GM12878 (cell line): ENCODE measurements around the gene OSBPL2.

ENCODE experiments used
- CTCF ChIP-seq, 3 experiments: IDR thresholded peaks in 2 of 3; conservative IDR thresholded peaks in 1 of 3; 2 replicates each; pipeline ENCODE4 v1.5.1; 2011; ENCODE audit warnings: low read depth in 3 of 3, low read length in 3 of 3, mild to moderate bottlenecking in 3 of 3, control low read depth in 2 of 3, moderate library complexity in 2 of 3, inconsistent platforms in 1 of 3, mixed read lengths in 1 of 3; ENCODE audit not compliant: control insufficient read depth in 2 of 3, insufficient read depth in 1 of 3; ENCODE audit errors: extremely low read depth in 1 of 3
- EP300 ChIP-seq, 2 experiments: fragments of 150-350 bp in 1 of 2; IDR thresholded peaks; 2 replicates each; pipeline ENCODE4 v1.6.1; 2011 to 2012; ENCODE audit warnings: low read depth in 2 of 2, low read length in 2 of 2, borderline replicate concordance in 1 of 2, improper control_type of control experiment in 1 of 2, inconsistent platforms in 1 of 2; ENCODE audit not compliant: control insufficient read depth in 1 of 2
- POLR2A ChIP-seq: IDR thresholded peaks from 2 replicates; pipeline ENCODE4 v1.6.1; 2011; ENCODE audit warnings: low read depth, mild to moderate bottlenecking, low read length
- POLR2AphosphoS5 ChIP-seq: IDR thresholded peaks from 2 replicates; pipeline ENCODE4 v1.6.1; 2011; ENCODE audit warnings: mild to moderate bottlenecking, low read length, inconsistent platforms
- RBBP5 ChIP-seq: fragments of 200-600 bp; sonication (generic); conservative IDR thresholded peaks from 2 replicates; pipeline ENCODE4 v1.6.1; 2016
- TARDBP ChIP-seq: IDR thresholded peaks from 2 replicates; pipeline ENCODE4 v1.6.1; 2016; ENCODE audit warnings: borderline replicate concordance

GRCh38 chr20:62289898-62290297, 51.6 kb downstream of the OSBPL2 start:
- TF ChIP-seq CTCF (IDR thresholded peaks at IDR 0.05 in 2 of 3, conservative IDR thresholded peaks at IDR 0.05 in 1 of 3; ENCODE audit: control insufficient read depth in 2 of 3, extremely low read depth in 1 of 3, insufficient read depth in 1 of 3, low read depth in 3 of 3, low read length in 3 of 3) (no peak), POLR2A (no peak), EP300 (IDR thresholded peaks at IDR 0.05; ENCODE audit: borderline replicate concordance in 1 of 2, control insufficient read depth in 1 of 2, low read depth in 2 of 2, low read length in 2 of 2) (no peak), RBBP5 (no peak), TARDBP (no peak), POLR2AphosphoS5 (no peak)
